GM12873 (cell line): Measurements from ENCODE around the gene XYLT1.

Experiments used
- TF ChIP-seq, protein P1 (sequence below): IDR thresholded peaks from 2 replicates; pipeline ENCODE4 v1.5.1; 2012; ENCODE audit warnings: low read depth, mild to moderate bottlenecking, moderate library complexity, low read length, control low read depth; ENCODE audit not compliant: insufficient read depth; ENCODE audit errors: missing control alignments

Gene XYLT1

DNA sequence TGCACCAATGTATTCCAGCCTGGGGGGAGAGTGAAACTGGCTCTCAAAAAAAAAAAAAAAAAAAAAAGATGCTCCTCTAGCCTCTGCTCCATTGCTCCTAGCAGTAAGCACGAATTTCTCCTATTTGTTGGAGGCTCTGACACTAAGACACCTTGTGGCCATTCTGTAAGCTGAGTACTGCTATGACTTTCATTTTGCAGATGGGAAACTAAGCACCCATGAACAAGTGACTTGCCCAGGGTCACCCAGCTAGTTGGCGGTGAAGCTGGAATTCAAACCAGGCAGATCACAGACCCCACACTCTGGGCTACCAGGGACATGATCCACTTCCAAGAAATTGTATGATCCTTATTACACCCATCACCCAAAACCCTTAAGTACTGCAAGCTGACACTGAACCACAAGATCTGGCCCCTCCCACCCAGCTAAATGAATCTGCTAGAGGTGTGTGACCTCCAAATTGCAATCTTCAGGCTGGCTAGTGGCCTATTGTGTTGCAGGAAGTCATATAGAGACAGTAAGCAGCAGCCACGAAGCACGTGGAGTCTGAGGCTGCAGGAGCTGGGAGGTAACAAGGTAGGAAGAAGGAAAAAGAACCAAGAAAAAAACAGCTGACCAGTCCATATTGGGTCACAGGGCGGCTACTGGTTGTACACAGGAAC is 209.4 kb downstream of the XYLT1 start:
- TF ChIP-seq, protein P1, sequence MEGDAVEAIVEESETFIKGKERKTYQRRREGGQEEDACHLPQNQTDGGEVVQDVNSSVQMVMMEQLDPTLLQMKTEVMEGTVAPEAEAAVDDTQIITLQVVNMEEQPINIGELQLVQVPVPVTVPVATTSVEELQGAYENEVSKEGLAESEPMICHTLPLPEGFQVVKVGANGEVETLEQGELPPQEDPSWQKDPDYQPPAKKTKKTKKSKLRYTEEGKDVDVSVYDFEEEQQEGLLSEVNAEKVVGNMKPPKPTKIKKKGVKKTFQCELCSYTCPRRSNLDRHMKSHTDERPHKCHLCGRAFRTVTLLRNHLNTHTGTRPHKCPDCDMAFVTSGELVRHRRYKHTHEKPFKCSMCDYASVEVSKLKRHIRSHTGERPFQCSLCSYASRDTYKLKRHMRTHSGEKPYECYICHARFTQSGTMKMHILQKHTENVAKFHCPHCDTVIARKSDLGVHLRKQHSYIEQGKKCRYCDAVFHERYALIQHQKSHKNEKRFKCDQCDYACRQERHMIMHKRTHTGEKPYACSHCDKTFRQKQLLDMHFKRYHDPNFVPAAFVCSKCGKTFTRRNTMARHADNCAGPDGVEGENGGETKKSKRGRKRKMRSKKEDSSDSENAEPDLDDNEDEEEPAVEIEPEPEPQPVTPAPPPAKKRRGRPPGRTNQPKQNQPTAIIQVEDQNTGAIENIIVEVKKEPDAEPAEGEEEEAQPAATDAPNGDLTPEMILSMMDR, result peak; percentile 25

DNA sequence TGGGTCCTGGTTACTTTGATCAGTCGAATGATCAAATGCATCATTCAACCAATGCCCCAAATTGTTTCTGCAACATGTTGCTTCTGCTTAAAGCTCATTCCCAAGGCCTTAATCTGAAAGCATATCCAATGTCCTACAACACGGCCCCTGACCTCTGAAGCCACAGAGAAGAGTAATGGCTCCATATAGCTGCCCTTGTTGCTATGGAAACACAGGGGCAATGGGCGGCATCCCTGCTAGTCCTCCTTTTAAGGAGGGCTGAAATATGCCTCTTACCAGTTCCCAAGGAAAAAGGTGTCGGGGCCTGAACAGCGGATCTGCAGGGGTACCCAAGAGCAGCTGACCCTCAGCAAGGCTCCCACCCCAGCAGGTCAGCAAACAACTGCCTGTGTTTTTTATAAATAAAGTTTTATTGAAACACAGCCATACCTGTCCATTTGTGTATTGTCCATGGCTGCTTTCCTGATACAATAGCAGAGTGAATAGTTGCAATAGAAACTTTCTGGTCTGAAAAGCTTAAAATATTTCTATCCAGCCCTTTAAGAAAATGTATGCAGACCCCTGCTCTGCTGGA is 210.4 kb downstream of the XYLT1 start:
- TF ChIP-seq, protein P1, result no peak

DNA sequence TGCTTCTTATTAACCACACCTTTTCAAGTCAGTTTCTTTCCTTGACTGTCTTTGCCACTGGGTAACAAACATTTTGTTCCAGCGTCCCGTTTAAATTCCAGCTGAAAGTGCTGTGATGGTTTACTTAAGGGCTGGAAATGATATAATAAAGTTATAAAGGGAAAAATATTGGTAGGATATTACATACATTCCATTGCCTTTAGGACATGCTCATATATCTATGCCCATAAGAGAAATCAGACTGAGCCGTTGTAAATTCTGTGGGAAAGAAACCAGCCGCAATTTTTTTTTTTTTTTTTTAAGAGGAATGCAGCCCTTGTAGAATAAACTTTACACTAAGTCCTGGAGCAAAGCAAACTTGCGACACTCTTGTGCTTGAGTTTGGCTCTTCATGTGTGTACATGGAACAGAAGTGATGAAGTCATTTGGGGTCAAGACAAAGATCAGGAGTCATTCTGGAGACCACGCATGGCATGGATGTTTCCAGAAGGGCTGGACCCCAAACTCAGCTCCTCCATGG is 210.9 kb downstream of the XYLT1 start:
- TF ChIP-seq, protein P1, result no peak

DNA sequence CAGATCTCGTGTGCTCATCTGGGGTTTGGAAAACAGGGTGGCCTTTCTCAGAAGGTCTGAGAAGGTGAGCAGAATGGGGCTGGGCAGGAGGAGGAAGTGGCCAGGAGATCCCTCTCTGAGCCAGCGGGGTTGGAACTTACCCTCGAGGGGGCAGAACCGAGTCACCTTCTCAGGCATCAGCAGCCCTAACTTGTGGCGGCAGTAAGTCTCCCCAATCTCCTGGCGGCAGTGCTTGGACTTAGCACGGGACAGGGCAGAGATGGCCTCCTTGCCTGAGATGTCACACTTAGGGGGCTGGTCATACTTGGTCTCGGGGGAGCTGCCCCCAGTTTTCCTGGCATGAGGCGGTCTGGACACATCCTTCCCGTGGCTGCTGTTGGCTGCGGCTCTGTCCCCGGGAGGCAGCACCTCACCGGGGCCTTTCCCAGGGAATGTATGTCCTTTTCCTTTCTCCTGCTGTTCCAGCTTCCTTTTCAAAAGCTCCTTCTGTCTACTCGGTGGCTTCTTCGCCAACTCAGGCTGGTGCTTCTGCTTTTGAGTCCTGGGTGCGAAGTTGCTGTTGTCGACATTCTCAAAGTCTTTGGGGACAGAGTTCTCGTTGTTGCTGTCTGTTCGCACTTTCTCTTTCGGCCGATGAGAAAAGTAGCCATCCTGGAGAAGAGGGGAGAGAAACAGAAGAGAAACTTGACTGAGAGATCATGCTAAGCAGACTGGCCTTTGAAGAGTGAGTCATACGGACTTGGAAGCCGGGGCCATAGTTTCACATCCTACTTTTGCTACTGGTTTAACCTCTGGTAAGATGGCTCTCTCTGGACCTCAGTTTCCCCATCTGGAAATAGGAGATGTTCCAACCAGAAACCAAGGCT is 211.7 kb downstream of the XYLT1 start:
- TF ChIP-seq, protein P1, result no peak

DNA sequence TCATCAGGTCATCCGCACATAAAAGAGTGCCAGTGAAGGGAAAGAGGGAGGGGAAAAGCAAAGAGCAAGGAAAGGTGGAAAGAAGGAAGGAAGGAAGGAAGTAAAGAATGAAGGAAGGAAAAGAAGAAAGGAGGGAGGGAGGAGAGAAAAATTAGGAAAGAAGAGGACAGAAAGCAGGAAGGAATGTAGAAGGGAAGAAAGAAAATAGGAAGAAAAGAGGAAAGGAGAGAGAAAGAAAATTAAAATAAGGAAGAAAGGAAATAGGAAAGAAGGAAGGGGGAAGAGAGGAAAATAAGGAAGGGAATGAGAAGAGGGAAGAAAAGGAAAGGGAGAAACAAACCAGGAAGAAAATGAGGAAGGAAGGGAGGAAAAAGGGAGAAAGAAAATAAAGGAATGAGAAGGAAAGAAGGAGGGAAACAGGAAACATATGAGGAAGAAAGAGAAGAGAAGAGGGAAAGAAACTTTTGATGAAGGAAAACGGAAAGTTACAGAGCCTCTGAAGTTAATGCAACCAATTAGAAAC is 212.6 kb downstream of the XYLT1 start:
- TF ChIP-seq, protein P1, result no peak

DNA sequence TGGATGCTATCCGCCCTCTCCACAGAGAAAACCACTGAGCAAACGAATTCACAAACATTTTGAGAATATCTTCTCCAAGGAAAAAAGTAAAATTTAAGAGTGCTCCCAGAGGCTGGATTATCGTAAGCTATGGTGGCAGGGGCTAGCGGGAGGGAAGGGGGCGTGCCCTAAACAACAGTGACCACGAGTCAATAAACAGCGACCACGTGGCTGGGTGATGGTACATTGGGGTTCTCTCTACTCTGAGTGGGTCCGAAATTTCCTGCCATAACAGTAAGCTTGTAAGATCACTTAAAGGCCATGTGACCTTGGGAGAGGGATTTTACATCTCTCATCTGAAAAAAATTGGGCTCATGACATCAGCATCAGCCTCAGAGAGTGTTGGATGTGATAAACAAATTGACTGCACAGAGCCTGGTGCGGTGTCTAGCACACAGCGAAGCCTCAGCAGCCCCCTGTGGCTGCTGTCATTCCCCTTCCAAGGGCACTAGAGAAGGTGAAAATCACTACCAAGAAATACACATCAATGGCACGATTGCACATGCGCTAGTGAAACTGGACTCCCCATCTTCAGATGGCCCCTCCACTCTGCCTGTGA is 213.2 kb downstream of the XYLT1 start:
- TF ChIP-seq, protein P1, result no peak
